Measurements from ENCODE around the gene HOXD9.

HOXD9 gene

DNA sequence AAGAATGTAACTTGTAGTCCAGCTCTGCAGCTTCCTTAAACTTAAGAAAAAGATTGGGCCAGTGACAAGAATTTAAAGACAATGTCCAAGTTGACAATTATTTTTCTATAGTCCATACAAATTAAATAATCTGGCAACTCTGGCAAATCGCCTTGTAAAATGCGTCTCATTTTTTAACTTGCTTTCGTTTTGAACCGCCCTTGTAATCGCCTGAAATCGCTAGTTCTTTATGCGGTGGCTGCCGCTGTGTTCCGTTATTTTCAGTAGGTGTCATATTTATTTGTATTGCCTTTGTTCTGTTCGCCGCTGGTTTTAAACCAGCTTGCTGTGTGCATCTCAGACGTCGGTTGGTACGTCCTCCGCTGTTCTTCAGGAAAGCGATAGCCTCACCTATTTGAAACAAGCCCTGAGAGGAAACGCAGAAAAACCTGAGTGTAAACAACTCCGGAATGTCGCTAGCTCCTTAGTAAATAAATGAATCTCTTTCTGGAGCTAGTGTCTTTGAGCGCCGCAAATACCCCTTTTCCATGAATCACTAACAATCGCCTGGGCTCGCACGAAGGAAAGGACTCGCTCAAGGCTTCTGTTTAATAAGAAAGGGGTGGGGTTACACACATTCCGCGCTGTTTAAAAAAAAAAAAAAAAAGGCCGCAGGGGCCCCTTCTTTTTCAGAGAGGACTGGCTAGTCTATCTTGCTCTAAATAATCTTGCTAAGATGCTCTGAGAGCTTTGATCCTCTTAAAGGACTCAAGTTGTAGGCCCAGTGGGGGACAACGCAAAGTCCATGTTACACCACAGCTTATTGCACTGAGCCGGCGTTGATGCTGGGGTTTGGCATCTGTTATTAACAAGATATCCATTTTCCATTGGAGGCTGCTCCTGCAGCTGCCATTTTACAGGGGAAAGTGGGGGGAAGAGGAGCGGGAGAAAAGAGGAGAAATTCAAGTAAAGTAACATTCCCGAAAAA, 10.0 kb downstream of the HOXD9 start:
- Mint-ChIP-seq H3K4me3 (peak overlapping the region; percentile 69 to 71), H3K27me3 (peaks cover 81 to 89% of the 10 kb centered on the region in 2 donors), H3K9me3 (no peaks in the 10 kb centered on the region), H3K4me1 (ENCODE audit: low read depth in 2 of 2) (peaks cover 20 to 25% of the 10 kb centered on the region in 2 donors), H3K27ac (no peak overlapping the region), H3K36me3 (ENCODE audit: insufficient read depth) (peaks cover 45% of the 10 kb centered on the region)
- no peak for DNase-seq
- ATAC-seq (replicated peaks): peak; percentile 44

DNA sequence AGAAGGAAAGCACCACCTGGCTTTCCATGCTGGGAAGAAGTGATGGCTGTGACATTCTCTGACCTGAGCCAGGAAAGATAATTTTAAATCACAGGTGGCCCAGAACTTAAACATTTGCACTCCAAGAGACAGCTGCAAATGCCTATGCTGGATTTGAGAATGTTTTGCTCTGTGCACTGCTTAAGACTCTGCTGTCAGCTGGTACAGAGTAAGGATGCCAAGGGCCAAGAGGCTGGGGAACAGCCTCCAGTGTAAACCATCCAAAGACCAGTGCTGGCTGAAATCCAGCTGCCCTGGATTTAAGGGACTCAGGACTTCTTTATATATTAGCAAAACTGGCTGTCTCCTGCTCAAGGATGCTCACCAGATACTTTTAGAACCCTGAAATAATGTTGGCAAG, 10.9 kb downstream of the HOXD9 start:
- H3K27me3 Mint-ChIP-seq: peaks cover 81 to 89% of the 10 kb centered on the region in 2 donors
- H3K9me3 Mint-ChIP-seq: no peaks in the 10 kb centered on the region
- H3K4me1 Mint-ChIP-seq (ENCODE audit: low read depth in 2 of 2): peaks cover 18% of the 10 kb centered on the region in 2 donors
- no peak overlapping the region for H3K27ac Mint-ChIP-seq
- ATAC-seq (replicated peaks) (no peak), DNase-seq (no peak)
- H3K36me3 Mint-ChIP-seq (ENCODE audit: insufficient read depth): peaks cover 41% of the 10 kb centered on the region
- H3K4me3 Mint-ChIP-seq: no peak overlapping the region

DNA sequence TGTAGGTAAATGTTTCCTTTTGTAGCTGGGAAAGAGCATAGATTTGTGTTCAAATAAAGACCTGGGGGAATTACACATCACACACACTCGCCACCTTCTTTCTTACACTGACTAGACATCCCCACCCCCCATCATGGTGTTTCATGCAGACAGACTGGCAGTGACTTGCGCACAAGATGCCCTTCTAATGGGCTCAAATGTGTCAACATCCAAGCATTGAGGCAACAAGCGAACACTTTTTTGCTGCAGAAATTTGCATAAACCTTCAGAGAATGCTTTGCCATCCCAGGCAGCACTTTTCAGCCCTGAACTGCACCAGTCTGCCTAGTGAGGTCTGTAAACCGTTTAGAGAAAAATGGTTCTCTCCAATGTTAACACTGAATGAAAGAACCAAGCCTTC, 11.5 kb downstream of the HOXD9 start:
- peaks cover 14 to 20% of the 10 kb centered on the region in 2 donors for H3K4me1 Mint-ChIP-seq (ENCODE audit: low read depth in 2 of 2)
- DNase-seq: no peak
- no peak overlapping the region for H3K4me3 Mint-ChIP-seq
- H3K9me3 Mint-ChIP-seq: no peaks in the 10 kb centered on the region
- peaks cover 81 to 89% of the 10 kb centered on the region in 2 donors for H3K27me3 Mint-ChIP-seq
- H3K27ac Mint-ChIP-seq: no peak overlapping the region
- ATAC-seq (replicated peaks): no peak
- peaks cover 38% of the 10 kb centered on the region for H3K36me3 Mint-ChIP-seq (ENCODE audit: insufficient read depth)

DNA sequence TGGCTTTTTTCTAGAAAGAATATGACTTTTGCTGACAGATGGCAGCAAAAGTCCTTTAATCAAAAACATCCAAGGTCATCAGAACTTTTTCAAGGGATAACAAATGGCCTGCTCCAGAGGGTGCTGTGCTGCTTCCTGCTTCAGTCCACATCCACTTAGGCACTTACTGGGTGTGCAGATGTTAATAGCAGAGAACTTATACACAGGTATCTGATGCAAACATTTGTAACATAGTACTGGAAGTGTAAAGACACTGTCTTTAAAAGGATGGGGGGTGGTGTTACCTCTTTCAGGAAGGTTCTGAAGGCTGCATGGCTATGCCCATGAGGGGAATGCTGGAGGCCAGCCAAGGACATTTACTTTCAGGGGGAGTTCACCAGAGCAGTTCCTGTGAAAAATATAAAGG, 12.5 kb downstream of the HOXD9 start:
- Mint-ChIP-seq H3K27ac (no peak overlapping the region), H3K4me1 (ENCODE audit: low read depth in 2 of 2) (peaks cover 12 to 20% of the 10 kb centered on the region in 2 donors), H3K4me3 (peak overlapping the region; percentile 18 to 67), H3K9me3 (no peaks in the 10 kb centered on the region), H3K36me3 (ENCODE audit: insufficient read depth) (peaks cover 36% of the 10 kb centered on the region), H3K27me3 (peaks cover 89 to 95% of the 10 kb centered on the region in 2 donors)
- no peak for ATAC-seq (replicated peaks)
- no peak for DNase-seq

DNA sequence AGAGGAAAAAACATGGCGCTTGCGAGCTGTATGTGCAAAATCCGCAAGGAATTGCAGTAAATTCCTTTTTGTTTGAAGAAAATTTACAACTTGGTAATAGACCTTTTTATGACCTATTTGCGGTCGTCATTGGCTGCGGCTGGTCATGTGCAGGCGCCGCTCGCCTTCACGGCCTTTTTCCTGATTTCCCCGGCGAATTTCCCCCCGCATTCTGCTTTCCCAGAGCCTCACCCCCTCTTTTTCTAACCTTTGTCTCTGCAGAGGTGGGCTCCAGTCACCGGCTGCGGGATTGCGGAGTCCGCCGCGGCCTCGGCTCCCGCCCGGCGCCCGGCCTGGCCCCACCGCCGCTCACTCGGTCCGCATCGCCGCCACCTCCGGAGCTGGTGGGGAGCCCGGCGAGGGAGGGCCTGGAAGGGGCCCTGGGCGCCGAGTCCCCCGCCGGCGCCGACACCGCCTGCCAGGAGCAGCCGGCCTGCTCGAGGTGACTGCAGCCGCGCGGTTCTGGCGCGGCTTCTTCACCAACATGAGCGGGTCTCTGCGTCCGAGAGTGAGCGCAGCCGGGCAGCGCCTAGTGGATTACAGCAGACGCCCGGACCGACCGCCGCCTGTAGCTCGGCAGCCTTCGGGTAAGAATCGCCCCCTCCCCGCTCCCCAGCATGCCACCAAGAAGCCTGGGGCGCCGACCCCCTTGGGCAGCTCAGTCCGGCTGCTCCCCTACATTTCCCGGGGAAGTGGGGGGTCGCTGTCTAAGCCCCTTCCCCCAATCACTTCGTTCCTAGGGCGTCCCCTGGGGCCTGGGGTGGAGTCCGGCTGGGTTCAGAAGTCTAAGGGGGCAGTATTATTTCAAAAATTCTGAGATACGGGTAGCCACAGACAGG, 14.1 kb downstream of the HOXD9 start:
- Mint-ChIP-seq H3K27ac (no peak overlapping the region), H3K9me3 (no peaks in the 10 kb centered on the region), H3K36me3 (ENCODE audit: insufficient read depth) (peaks cover 37% of the 10 kb centered on the region), H3K4me1 (ENCODE audit: low read depth in 2 of 2) (peaks cover 12 to 30% of the 10 kb centered on the region in 2 donors), H3K27me3 (peaks cover 86 to 99% of the 10 kb centered on the region in 2 donors), H3K4me3 (peak overlapping the region; percentile 18 to 67)
- DNase-seq (no peak), ATAC-seq (replicated peaks) (no peak)

DNA sequence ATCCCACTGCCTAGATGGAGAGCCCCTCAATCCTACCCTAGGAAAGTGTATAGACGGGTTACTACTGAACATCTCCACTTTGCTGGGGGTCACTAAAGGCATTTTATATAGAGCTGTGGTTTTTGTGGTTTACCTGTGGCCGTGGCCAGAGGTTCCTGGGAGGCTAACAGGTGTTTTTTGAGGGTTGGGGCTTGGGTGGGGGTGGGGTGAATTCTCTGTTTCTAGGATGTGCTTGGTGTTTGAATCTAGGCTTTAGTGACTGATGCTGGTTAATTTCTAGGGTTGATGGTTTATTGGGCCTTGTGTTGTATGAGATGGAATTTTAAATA, 14.7 kb downstream of the HOXD9 start:
- peaks cover 37% of the 10 kb centered on the region for H3K36me3 Mint-ChIP-seq (ENCODE audit: insufficient read depth)
- ATAC-seq (replicated peaks) (no peak), DNase-seq (no peak)
- H3K4me1 Mint-ChIP-seq (ENCODE audit: low read depth in 2 of 2): peaks cover 9 to 30% of the 10 kb centered on the region in 2 donors
- no peak overlapping the region for H3K4me3 Mint-ChIP-seq
- H3K27me3 Mint-ChIP-seq: peaks cover 88 to 100% of the 10 kb centered on the region in 2 donors
- no peak overlapping the region for H3K27ac Mint-ChIP-seq
- no peaks in the 10 kb centered on the region for H3K9me3 Mint-ChIP-seq

DNA sequence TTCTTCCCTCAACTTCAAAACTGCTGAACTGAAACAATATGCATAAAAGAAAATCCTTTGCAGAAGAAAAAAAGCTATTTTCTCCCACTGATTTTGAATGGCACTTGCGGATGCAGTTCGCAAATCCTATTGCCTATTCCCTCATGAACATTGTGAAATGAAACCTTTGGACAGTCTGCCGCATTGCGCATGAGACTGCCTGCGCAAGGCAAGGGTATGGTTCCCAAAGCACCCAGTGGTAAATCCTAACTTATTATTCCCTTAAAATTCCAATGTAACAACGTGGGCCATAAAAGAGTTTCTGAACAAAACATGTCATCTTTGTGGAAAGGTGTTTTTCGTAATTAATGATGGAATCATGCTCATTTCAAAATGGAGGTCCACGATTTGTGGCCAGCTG, 15.4 kb downstream of the HOXD9 start:
- DNase-seq (no peak), ATAC-seq (replicated peaks) (no peak)
- H3K4me3 Mint-ChIP-seq: no peak overlapping the region
- H3K36me3 Mint-ChIP-seq (ENCODE audit: insufficient read depth): peaks cover 30% of the 10 kb centered on the region
- peaks cover 87 to 100% of the 10 kb centered on the region in 2 donors for H3K27me3 Mint-ChIP-seq
- H3K27ac Mint-ChIP-seq: no peak overlapping the region
- no peaks in the 10 kb centered on the region for H3K9me3 Mint-ChIP-seq
- H3K4me1 Mint-ChIP-seq (ENCODE audit: low read depth in 2 of 2): peaks cover 6 to 27% of the 10 kb centered on the region in 2 donors

DNA sequence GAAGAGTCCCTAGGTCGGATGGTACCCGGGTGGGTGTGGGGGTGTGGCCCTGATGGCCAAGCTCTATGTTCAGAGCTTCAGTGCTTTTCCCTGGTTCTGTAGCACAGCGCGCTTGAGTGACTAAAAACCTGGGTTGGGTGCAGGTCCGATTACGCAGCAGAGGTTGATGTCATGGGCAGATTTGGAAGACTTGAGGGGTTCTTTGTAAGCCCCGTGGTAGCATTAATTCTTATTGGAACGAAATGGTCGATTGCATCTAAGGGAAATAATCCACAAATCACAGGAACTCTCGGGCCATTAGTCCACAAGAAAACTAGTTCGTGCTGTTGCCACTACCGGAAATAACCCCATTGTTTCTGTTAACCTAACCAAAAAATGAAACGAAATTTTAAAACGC, 16.0 kb downstream of the HOXD9 start:
- no peak for ATAC-seq (replicated peaks)
- no peak for DNase-seq
- H3K4me1 Mint-ChIP-seq (ENCODE audit: low read depth in 2 of 2): peaks cover 6 to 26% of the 10 kb centered on the region in 2 donors
- H3K9me3 Mint-ChIP-seq: no peaks in the 10 kb centered on the region
- H3K36me3 Mint-ChIP-seq (ENCODE audit: insufficient read depth): peaks cover 26% of the 10 kb centered on the region
- H3K4me3 Mint-ChIP-seq: peak overlapping the region in 1 of 2 donors; percentile 31
- H3K27me3 Mint-ChIP-seq: peaks cover 88 to 100% of the 10 kb centered on the region in 2 donors
- H3K27ac Mint-ChIP-seq: no peak overlapping the region

DNA sequence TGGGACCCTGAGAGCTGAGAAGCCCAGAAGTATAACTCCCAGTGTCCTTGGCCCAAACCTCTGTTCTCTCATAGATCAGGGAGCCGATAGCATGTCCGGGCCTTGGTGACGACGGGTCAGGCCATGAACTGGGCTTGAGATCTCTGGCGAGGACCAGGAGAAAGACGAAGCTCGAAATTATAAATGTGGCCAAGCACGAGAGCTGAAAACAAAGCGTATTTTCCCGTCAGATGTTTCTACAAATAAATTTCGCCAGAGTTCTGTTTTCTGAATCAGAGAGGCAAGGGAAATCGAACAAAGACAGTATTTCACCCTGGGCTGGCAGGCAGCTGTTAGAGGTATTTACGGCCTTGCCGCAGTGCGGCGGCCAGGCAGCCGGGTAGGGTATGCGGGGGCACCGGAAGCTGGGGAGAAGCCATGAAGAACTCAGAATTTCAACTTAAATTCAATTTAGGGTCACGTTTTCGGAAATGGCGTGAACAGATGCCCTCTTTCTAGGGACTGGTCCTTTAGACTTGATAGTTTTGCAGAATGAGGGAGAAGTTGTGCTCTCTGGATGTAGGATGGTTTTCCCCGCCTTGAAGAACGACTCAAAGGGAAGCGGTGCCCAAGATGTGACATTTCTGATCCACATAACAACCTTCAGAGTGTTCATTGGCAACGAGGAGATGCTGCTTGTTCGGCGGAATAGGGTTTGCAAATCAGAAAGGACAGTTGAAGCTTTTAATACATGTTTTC, 16.6 kb downstream of the HOXD9 start:
- DNase-seq (no peak), ATAC-seq (replicated peaks) (no peak)
- H3K27ac Mint-ChIP-seq: no peak overlapping the region
- peaks cover 26% of the 10 kb centered on the region for H3K36me3 Mint-ChIP-seq (ENCODE audit: insufficient read depth)
- H3K4me1 Mint-ChIP-seq (ENCODE audit: low read depth in 2 of 2): peaks cover 6 to 26% of the 10 kb centered on the region in 2 donors
- peak overlapping the region; percentile 28 to 31 for H3K4me3 Mint-ChIP-seq
- H3K9me3 Mint-ChIP-seq: no peaks in the 10 kb centered on the region
- H3K27me3 Mint-ChIP-seq: peaks cover 88 to 100% of the 10 kb centered on the region in 2 donors

DNA sequence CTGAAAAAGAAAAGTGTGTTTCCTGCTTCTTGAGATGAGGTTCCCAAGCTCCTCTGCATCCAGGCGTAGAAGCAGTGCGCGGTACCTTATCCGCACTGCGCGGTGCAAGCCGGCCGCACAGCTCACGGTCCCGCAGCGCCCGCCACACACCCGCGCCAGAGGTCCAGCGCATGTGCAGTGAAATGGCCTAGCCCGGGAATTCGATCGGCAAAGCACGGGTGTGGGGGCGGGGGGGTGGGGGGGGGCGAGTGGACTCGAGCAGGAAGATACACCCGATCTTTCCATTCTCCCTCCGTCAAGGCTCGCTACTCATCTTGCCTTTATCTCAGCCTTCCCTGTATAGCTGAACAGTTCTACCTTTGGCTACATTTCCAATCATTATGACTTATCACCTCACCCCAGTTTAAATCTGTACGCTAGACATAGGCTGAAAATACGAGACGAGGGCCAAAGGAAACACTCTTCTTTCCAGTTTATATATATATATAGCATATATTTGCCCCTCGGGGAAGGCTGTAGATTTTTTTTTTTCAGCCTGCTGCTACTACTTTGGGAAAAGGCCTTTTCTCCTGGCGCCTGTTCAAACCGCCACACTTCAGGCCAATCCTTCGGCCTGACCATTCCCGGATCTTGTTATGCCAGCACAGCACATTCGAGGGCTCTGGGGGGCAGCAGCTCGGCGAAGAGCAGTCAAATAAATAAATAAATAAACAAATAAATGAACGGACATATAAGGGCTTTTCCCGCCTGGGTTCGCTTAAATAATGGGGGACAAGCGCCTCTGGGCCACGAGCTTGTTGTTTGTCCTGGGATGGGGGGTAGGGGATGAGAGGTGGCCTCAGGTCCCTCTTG, 17.4 kb downstream of the HOXD9 start:
- Mint-ChIP-seq H3K36me3 (ENCODE audit: insufficient read depth) (peaks cover 26% of the 10 kb centered on the region), H3K9me3 (no peaks in the 10 kb centered on the region), H3K27me3 (peaks cover 88 to 100% of the 10 kb centered on the region in 2 donors), H3K27ac (no peak overlapping the region), H3K4me1 (ENCODE audit: low read depth in 2 of 2) (peaks cover 6 to 26% of the 10 kb centered on the region in 2 donors), H3K4me3 (no peak overlapping the region)
- ATAC-seq (replicated peaks) (no peak), DNase-seq (no peak)

DNA sequence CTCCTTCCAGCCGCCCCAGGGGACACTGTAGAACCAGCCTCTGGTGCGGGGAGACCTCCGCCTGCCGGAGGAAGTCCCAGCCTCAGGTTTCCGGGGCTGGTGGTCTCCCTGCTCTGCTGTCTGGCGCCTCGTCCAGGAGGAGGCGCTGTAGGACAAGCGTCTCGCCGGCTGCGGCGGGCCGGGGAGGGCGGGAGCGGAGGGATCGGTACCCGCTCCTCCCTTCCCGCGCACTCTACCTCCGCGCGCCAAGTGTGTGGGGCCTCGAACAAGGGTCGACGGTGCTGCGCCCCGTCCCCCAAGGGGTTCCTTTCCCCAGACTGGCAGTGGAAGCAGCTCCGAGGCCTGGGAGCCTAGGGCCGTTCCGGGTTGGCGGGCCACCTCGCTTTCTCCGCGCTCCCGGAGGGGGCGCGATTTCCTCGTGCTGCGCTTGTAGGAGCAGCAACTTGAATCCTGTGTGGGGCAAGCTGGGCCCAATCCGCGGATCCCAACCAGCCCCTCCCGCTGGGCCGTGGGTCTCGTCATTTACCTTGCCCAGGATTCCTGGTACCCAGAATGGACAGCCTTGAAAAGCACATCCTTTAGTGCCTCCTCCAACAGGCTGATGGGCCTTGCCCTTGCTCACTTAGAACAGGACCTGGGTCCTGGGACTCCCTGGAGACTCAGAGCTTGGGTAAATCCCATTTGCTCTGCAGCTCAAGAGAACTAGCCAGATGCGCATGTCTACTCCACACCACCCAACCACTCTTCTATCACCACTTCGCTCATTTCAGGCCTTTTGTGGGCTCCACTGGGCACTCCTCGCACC, 18.2 kb downstream of the HOXD9 start:
- peaks cover 3 to 22% of the 10 kb centered on the region in 2 donors for H3K4me1 Mint-ChIP-seq (ENCODE audit: low read depth in 2 of 2)
- peak overlapping the region; percentile 34 to 62 for H3K4me3 Mint-ChIP-seq
- DNase-seq (peak; percentile 55 to 65 (median 62)), ATAC-seq (replicated peaks) (peak; percentile 90)
- peaks cover 23% of the 10 kb centered on the region for H3K36me3 Mint-ChIP-seq (ENCODE audit: insufficient read depth)
- H3K9me3 Mint-ChIP-seq: no peaks in the 10 kb centered on the region
- no peak overlapping the region for H3K27ac Mint-ChIP-seq
- peaks cover 88 to 100% of the 10 kb centered on the region in 2 donors for H3K27me3 Mint-ChIP-seq

DNA sequence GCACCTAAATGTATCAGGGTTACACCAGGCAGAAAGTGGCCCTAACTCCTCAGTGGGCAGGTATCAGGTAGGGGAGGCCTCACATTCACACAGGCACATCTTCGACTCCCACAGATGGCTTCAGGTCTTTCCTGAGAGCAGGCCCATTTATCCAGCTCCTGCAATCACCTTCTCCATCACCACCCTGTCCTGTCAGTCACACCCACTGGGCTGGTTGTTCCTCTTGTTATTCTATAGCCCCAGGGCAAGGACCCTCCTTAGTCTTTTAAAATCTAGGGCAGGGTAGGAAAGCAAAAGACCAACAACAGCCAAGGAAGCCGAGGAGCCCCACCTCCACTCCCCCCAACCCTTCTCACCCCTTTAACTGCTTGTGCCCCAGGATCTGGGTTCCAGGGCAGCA, 19.8 kb downstream of the HOXD9 start:
- H3K9me3 Mint-ChIP-seq: no peaks in the 10 kb centered on the region
- H3K4me1 Mint-ChIP-seq (ENCODE audit: low read depth in 2 of 2): peaks cover 0 to 16% of the 10 kb centered on the region in 2 donors
- H3K4me3 Mint-ChIP-seq: no peak overlapping the region
- peaks cover 19% of the 10 kb centered on the region for H3K36me3 Mint-ChIP-seq (ENCODE audit: insufficient read depth)
- H3K27me3 Mint-ChIP-seq: peaks cover 92 to 100% of the 10 kb centered on the region in 2 donors
- H3K27ac Mint-ChIP-seq: no peak overlapping the region
- DNase-seq: no peak
- no peak for ATAC-seq (replicated peaks)

Data from effector memory CD8-positive, alpha-beta T cell (primary cell).